GM12878 (cell line): Measurements from ENCODE around the gene TOPORS. TPM values are rescaled to one million over a fixed set of nuclear protein-coding genes. Genes with fewer than 3 reads are reported as not detected.

Source experiments
- ATAC-seq: fragments of 200-7000 bp; cut with Tn5 transposase; 3 replicates; pipeline ENCODE4 v1.9.1; 2020; ENCODE audit warnings: mild to moderate bottlenecking, moderate library complexity
- BruUV-seq: library from RNA; stranded (reverse); fragments of 400-500 nt; replicated peaks from 2 replicates; lab custom pipeline; 2021; lab: Mats Ljungman, UMichigan
- CTCF ChIA-PET: fragments of 300-600 bp; sonication (Branson Sonifier 250); formaldehyde crosslinking; extraction: SDS; loops from one replicate; lab custom pipeline; 2021; ENCODE audit warnings: inconsistent platforms; lab: Yijun Ruan, JAX
- POLR2A ChIA-PET: fragments of 350-600 bp; formaldehyde crosslinking; extraction: SDS; loops from one replicate; lab custom pipeline; 2021; ENCODE audit warnings: inconsistent platforms; lab: Charles Lee
- RAD21 ChIA-PET: fragments of 300-600 bp; sonication (Branson Sonifier 250); formaldehyde crosslinking; loops from one replicate; lab custom pipeline; 2023; ENCODE audit warnings: antibody characterized with exemption; ENCODE audit not compliant: unreplicated experiment; lab: Charles Lee
- SMC1A ChIA-PET: fragments of 300-600 bp; sonication (Branson Sonifier 250); formaldehyde crosslinking; loops from one replicate; lab custom pipeline; 2023; ENCODE audit not compliant: unreplicated experiment, uncharacterized antibody; lab: Charles Lee
- DNase-seq: peaks from one replicate; pipeline ENCODE4 v3.0.0-alpha.2; 2011; ENCODE audit warnings: low read depth, low spot score
- FAIRE-seq: peaks from 3 replicates; lab custom pipeline; 2011; peaks lifted over from hg19 to GRCh38; lab: Jason Lieb, UNC
- H2AFZ ChIP-seq: 2 replicates; pipeline ENCODE4 v1.6.0; 2011; ENCODE audit warnings: low read depth, low read length, control low read depth; ENCODE audit not compliant: control insufficient read depth
- H3K27ac ChIP-seq: 2 replicates; pipeline ENCODE4 v1.5.1; 2011; ENCODE audit warnings: control low read depth; ENCODE audit not compliant: control insufficient read depth, insufficient read depth
- H3K27me3 ChIP-seq, 2 experiments: replicated peaks in 1 of 2; 2 replicates each; pipeline versions ENCODE4 v1.6.0 to v1.6.1; 2011; ENCODE audit warnings: low read length in 1 of 2; ENCODE audit not compliant: control insufficient read depth in 2 of 2, insufficient read depth in 2 of 2
- H3K36me3 ChIP-seq, 2 experiments: 2 replicates each; pipeline ENCODE4 v1.5.1; 2011; ENCODE audit warnings: low read length in 1 of 2; ENCODE audit not compliant: control insufficient read depth in 2 of 2, insufficient read depth in 2 of 2
- H3K4me1 ChIP-seq: 2 replicates; pipeline ENCODE4 v1.6.1; 2011; ENCODE audit warnings: mild to moderate bottlenecking, low read length, moderate library complexity, mixed read lengths; ENCODE audit not compliant: control insufficient read depth, insufficient read depth
- H3K4me2 ChIP-seq: 2 replicates; pipeline ENCODE4 v1.6.0; 2011; ENCODE audit warnings: control low read depth; ENCODE audit not compliant: control insufficient read depth, insufficient read depth
- H3K4me3 ChIP-seq: fragments of 200-600 bp; sonication (generic); 2 replicates; pipeline ENCODE4 v1.5.1; 2016
- H3K79me2 ChIP-seq: 2 replicates; pipeline ENCODE4 v1.6.0; 2011; ENCODE audit warnings: low read length; ENCODE audit not compliant: control insufficient read depth, insufficient read depth
- H3K9ac ChIP-seq: 2 replicates; pipeline ENCODE4 v1.8.0; 2011; ENCODE audit warnings: low read length, control low read depth, mixed read lengths; ENCODE audit not compliant: control insufficient read depth, insufficient read depth
- H3K9me3 ChIP-seq: replicated peaks from 3 replicates; pipeline ENCODE4 v1.5.1; 2011; ENCODE audit warnings: mild to moderate bottlenecking, low read length; ENCODE audit not compliant: control insufficient read depth, insufficient read depth
- H4K20me1 ChIP-seq: 2 replicates; pipeline ENCODE4 v1.6.0; 2011; ENCODE audit not compliant: control insufficient read depth, insufficient read depth
- ATF3 ChIP-seq: IDR thresholded peaks from 2 replicates; pipeline ENCODE4 v1.6.1; 2011; ENCODE audit warnings: low read depth, mild to moderate bottlenecking, low read length, moderate library complexity, borderline replicate concordance; ENCODE audit errors: extremely low read depth
- CTCF ChIP-seq, 3 experiments: IDR thresholded peaks in 2 of 3; conservative IDR thresholded peaks in 1 of 3; 2 replicates each; pipeline ENCODE4 v1.5.1; 2011; ENCODE audit warnings: low read depth in 3 of 3, low read length in 3 of 3, mild to moderate bottlenecking in 3 of 3, control low read depth in 2 of 3, moderate library complexity in 2 of 3, inconsistent platforms in 1 of 3, mixed read lengths in 1 of 3; ENCODE audit not compliant: control insufficient read depth in 2 of 3, insufficient read depth in 1 of 3; ENCODE audit errors: extremely low read depth in 1 of 3
- EZH2 ChIP-seq: IDR thresholded peaks from 2 replicates; pipeline ENCODE4 v1.6.1; 2012; ENCODE audit warnings: low read depth, mild to moderate bottlenecking, control low read depth, inconsistent platforms, low read length, borderline replicate concordance; ENCODE audit not compliant: control insufficient read depth
- FOXM1 ChIP-seq: IDR thresholded peaks from 2 replicates; pipeline ENCODE4 v1.6.1; 2012; ENCODE audit warnings: low read depth, mild to moderate bottlenecking, inconsistent platforms, low read length, moderate library complexity
- NR2C1 ChIP-seq: fragments of 450-650 bp; IDR thresholded peaks from 2 replicates; pipeline ENCODE4 v1.6.1; 2017; ENCODE audit warnings: antibody characterized with exemption, mild to moderate bottlenecking, moderate library complexity
- PML ChIP-seq: IDR thresholded peaks from 2 replicates; pipeline ENCODE4 v1.6.1; 2012; ENCODE audit warnings: low read length, inconsistent platforms
- POU2F2 ChIP-seq: IDR thresholded peaks from 3 replicates; pipeline ENCODE4 v1.6.1; 2011; ENCODE audit warnings: low read depth, mild to moderate bottlenecking, low read length, borderline replicate concordance
- REST ChIP-seq: IDR thresholded peaks from 2 replicates; pipeline ENCODE4 v1.6.1; 2012; ENCODE audit warnings: mild to moderate bottlenecking, low read depth, low read length
- SREBF1 ChIP-seq: IDR thresholded peaks from 2 replicates; pipeline ENCODE4 v1.6.1; 2012; ENCODE audit warnings: mild to moderate bottlenecking, low read length
- SREBF2 ChIP-seq: IDR thresholded peaks from 2 replicates; pipeline ENCODE4 v1.6.1; 2012; ENCODE audit warnings: mild to moderate bottlenecking, low read length
- ZBTB4 ChIP-seq: fragments of 450-650 bp; formaldehyde crosslinking; IDR thresholded peaks from 2 replicates; pipeline ENCODE4 v1.4.0; 2022; ENCODE audit warnings: mild to moderate bottlenecking, moderate library complexity
- WGBS: methylation state at CpG from one replicate; pipeline ENCODE4 v1.1.6; 2016; ENCODE audit warnings: low lambda C conversion rate; ENCODE audit not compliant: insufficient replicate concordance, insufficient coverage; ENCODE audit errors: missing lambda C conversion rate; 5-methylcytosine and 5-hydroxymethylcytosine counted together
- in situ Hi-C: fragments of 300-500 bp; cut with MboI; formaldehyde crosslinking; loops from 9 replicates; pipeline ENCODE4 v1.14.3; 2018; ENCODE audit warnings: mixed read lengths
- intact Hi-C: fragments of 100-400 bp; cut with micrococcal nuclease; formaldehyde crosslinking; loops from one replicate; pipeline ENCODE4 v1.14.2; 2022; ENCODE audit not compliant: unreplicated experiment
- polyA plus RNA-seq, 11 experiments: library from polyadenylated mRNA; depleted of rRNA in 4 of 11; unstranded in 6 of 11; stranded (reverse) in 5 of 11; fragments of >200 nt; fragmentation: Nextera tagmentation in 4 of 11; fragmentation: Illumina TruSeq in 1 of 11; extraction: Ambion mirVana in 4 of 11; extraction: Trizol in 1 of 11; gene quantifications; 1 replicate in 1 of 11; 2 replicates in 10 of 11; pipeline versions ENCODE4 v1.2.1 to v1.2.3, GENCODE V29; 2011 to 2016; ENCODE audit warnings: inconsistent platforms in 2 of 11, missing spikeins in 2 of 11, low read depth in 1 of 11
- total RNA-seq, 4 experiments: library from RNA; depleted of rRNA in 3 of 4; stranded (reverse); fragments of >200 nt in 3 of 4; fragmentation: Illumina TruSeq in 1 of 4; extraction: Trizol in 1 of 4; gene quantifications; 2 replicates each; pipeline versions ENCODE4 v1.2.1 to v1.2.3, GENCODE V29; 2013 to 2021

Gene TOPORS
- total and polyA plus RNA-seq, 10 of the 15 experiments (the other 5 are each of a cell fraction or from before 2014, with no cell fraction given), result 6.0 to 27.8 (median 14.3) TPM

- Histone ChIP-seq H3K79me2 (no peaks in the 10 kb centered on the region), H3K4me3 (no peak overlapping the region), H4K20me1 (no peaks in the 10 kb centered on the region), H3K4me1 (no peaks in the 10 kb centered on the region), H3K9me3 (no peaks in the 10 kb centered on the region), H3K9ac (no peak overlapping the region), H3K36me3 (no peaks in the 10 kb centered on the region), H3K27ac (no peak overlapping the region), H2AFZ (no peak overlapping the region), H3K4me2 (no peak overlapping the region), H3K27me3 (no peaks in the 10 kb centered on the region)
- POLR2A ChIA-PET, result no interaction called here
- ATAC-seq, result no peak
- intact Hi-C loops, result no loop called here
- WGBS, result 21% methylated on average over 1 of the region's 1 CpG
- no TSS peak for BruUV-seq
- RAD21 ChIA-PET, result no interaction called here
- CTCF ChIA-PET, result interaction anchor here (0.7 to 6.9 kb wide), 7 partner anchors 11 to 377 kb away, joined by 3 to 95 read pairs (median 6); no protein-coding TSS in a partner anchor
- SMC1A ChIA-PET, result interaction anchor here (1.2 to 4.2 kb wide), 5 partner anchors 9 to 380 kb away, joined by 3 to 41 read pairs (median 4); no protein-coding TSS in a partner anchor
- in situ Hi-C loops, result no loop called here
- no peak for FAIRE-seq
- DNase-seq, result no peak
- TF ChIP-seq SREBF1 (no peak), NR2C1 (no peak), FOXM1 (no peak), PML (no peak), ATF3 (no peak), POU2F2 (no peak), ZBTB4 (CRISPR knock-in tag) (no peak), SREBF2 (no peak), CTCF (IDR thresholded peaks at IDR 0.05 in 2 of 3, conservative IDR thresholded peaks at IDR 0.05 in 1 of 3; ENCODE audit: control insufficient read depth in 2 of 3, extremely low read depth in 1 of 3, insufficient read depth in 1 of 3, low read depth in 3 of 3, low read length in 3 of 3) (no peak), EZH2 (no peak), REST (no peak)
Observed at GRCh38 chr9:32590898-32591297, 38.5 kb upstream of the TOPORS start.
